ENCODE measurements around the gene ANKRD11. TPM values are rescaled to one million over a fixed set of nuclear protein-coding genes. Genes with fewer than 3 reads are reported as not detected.
"Not testable (repeated sequence)": the region's sequence is repeated elsewhere in the genome, so short reads cannot be mapped to it uniquely, and the experiment has no call there.

Gene ANKRD11
- polyA plus RNA-seq, 1 donor from 2014 or later, result 32.5 TPM

- Histone ChIP-seq H3K9ac (ENCODE audit: low read length) (no peak overlapping the region), H3K27ac (ENCODE audit: low read length) (no peak overlapping the region), H2AFZ (ENCODE audit: low read depth, low read length) (no peak overlapping the region), H3K36me3 (ENCODE audit: insufficient read depth, low read length) (no peaks in the 10 kb centered on the region), H3K27me3 (ENCODE audit: insufficient read depth, low read depth, low read length) (no peaks in the 10 kb centered on the region), H3F3A (ENCODE audit: insufficient read depth, low read length, poor library complexity, severe bottlenecking) (no peaks in the 10 kb centered on the region), H4K20me1 (ENCODE audit: insufficient read depth) (peaks cover 5% of the 10 kb centered on the region), H3K4me3 (ENCODE audit: low read length) (no peak overlapping the region), H3K9me2 (ENCODE audit: insufficient read depth, low read length) (no peaks in the 10 kb centered on the region), H3K79me2 (replicated peaks; ENCODE audit: insufficient read depth, low read length) (peaks cover 79% of the 10 kb centered on the region), H3K9me3 (ENCODE audit: low read length) (no peaks in the 10 kb centered on the region), H3K4me2 (ENCODE audit: low read length) (no peak overlapping the region)
- TF ChIP-seq MXI1 (conservative IDR thresholded peaks at IDR 0.05; ENCODE audit: poor library complexity, severe bottlenecking) (no peak), EP300 (conservative IDR thresholded peaks at IDR 0.05; ENCODE audit: poor library complexity, severe bottlenecking) (no peak), CTCF (IDR thresholded peaks at IDR 0.05; ENCODE audit: poor library complexity, severe bottlenecking) (no peak), POLR2AphosphoS5 (IDR thresholded peaks at IDR 0.05) (no peak), RAD21 (conservative IDR thresholded peaks at IDR 0.05) (no peak), TAF1 (IDR thresholded peaks at IDR 0.05; ENCODE audit: low read depth) (no peak), SMC3 (conservative IDR thresholded peaks at IDR 0.05; ENCODE audit: poor library complexity) (no peak), REST (IDR thresholded peaks at IDR 0.05; ENCODE audit: borderline replicate concordance) (no peak), EZH2 (IDR thresholded peaks at IDR 0.05; ENCODE audit: borderline replicate concordance, insufficient read depth, low read length, poor library complexity, severe bottlenecking) (no peak)
These were observed 107.0 kb downstream of the ANKRD11 start for GRCh38 chr16:89383095-89384003.

- not testable (repeated sequence) for H3K9me3 ChIP-seq (ENCODE audit: low read length); H3K27ac ChIP-seq (ENCODE audit: low read length); H3F3A ChIP-seq (ENCODE audit: insufficient read depth, low read length, poor library complexity, severe bottlenecking); H4K20me1 ChIP-seq (ENCODE audit: insufficient read depth); H2AFZ ChIP-seq (ENCODE audit: low read depth, low read length); H3K9ac ChIP-seq (ENCODE audit: low read length); H3K36me3 ChIP-seq (ENCODE audit: insufficient read depth, low read length); H3K9me2 ChIP-seq (ENCODE audit: insufficient read depth, low read length); H3K4me3 ChIP-seq (ENCODE audit: low read length); H3K4me2 ChIP-seq (ENCODE audit: low read length); H3K27me3 ChIP-seq (ENCODE audit: insufficient read depth, low read depth, low read length)
- H3K79me2 ChIP-seq (replicated peaks; ENCODE audit: insufficient read depth, low read length), result peaks cover 82% of the 10 kb centered on the region
These were observed 107.8 kb downstream of the ANKRD11 start for GRCh38 chr16:89382555-89382954.
